ENCODE data around the gene KCNIP2.

KCNIP2 gene

GRCh38 chr10:101829561-101830315 is 13.9 kb downstream of the KCNIP2 start:
- Histone ChIP-seq H4K20me1 (peaks cover 5% of the 10 kb centered on the region; the same call in 1 of the 2 replicates), H3K9me3 (no peaks in the 10 kb centered on the region), H3K27me3 (no peaks in the 10 kb centered on the region), H3K27ac (peak overlapping the region; percentile 50), H3K4me1 (peaks cover 59% of the 10 kb centered on the region), H3K4me2 (peak overlapping the region; percentile 91), H3K36me3 (peaks cover 5% of the 10 kb centered on the region; the same call in 1 of the 2 replicates), H3K9ac (peak overlapping the region; percentile 71), H3K4me3 (peak overlapping the region; percentile 68)
- no peak for TF ChIP-seq Cebpa-rat (IDR thresholded peaks at IDR 0.05)

DNA sequence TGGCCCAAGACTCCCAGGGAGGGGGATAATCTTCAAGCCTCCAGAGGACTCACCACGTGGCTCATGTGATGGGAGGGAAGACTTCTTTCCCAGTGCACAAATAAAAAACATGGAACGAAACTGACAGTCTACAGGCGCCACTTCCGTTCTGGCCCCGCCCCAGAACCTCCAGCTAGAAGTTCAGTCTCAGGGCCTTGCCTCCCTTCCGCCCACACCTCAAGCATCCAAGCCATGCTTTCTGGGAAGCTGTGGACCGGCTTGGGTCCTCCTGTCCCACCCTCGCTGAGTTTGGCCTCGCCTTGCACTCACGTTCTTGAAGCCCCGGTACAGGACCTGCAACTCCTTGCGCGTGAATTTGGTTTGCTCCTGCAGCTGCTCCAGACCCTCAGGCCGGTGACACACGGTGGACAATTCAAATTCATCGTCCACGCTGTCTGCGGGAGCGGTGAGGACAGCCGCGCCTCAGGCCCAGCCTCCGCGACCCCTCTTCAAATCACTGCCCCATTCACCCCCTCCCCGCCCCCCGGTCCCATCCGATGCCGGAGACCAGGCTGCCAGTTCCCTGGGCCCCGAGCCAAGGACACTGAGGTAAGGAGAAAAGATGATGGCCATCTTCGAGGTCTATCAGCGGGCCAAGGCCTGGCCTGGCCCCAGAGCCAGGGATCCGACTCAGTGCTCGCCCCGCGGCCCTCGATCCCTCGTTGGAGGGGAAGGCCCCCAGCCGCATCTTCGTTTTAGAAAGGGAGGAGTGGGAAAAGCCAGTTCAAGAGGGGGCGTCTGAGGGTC is 14.6 kb downstream of the KCNIP2 start:
- Histone ChIP-seq H3K36me3 (peaks cover 5% of the 10 kb centered on the region; the same call in 1 of the 2 replicates), H3K27me3 (no peaks in the 10 kb centered on the region), H3K27ac (no peak overlapping the region), H3K9me3 (no peaks in the 10 kb centered on the region), H3K9ac (0 out of 2 replicates have a peak overlapping the region, but pooled peaks have one; percentile 34), H3K4me3 (peak overlapping the region; percentile 56), H4K20me1 (peaks cover 5% of the 10 kb centered on the region; the same call in 1 of the 2 replicates), H3K4me1 (peaks cover 51% of the 10 kb centered on the region), H3K4me2 (peak overlapping the region; percentile 88)
- no peak for TF ChIP-seq Cebpa-rat (IDR thresholded peaks at IDR 0.05)

GRCh38 chr10:101827919-101828600 is 15.5 kb downstream of the KCNIP2 start:
- Histone ChIP-seq H3K4me1 (peaks cover 47% of the 10 kb centered on the region), H3K9me3 (no peaks in the 10 kb centered on the region), H3K9ac (no peak overlapping the region), H3K4me2 (peak overlapping the region; percentile 88; the same call in 1 of the 2 replicates), H3K36me3 (peaks cover 5% of the 10 kb centered on the region; the same call in 1 of the 2 replicates), H3K27me3 (no peaks in the 10 kb centered on the region), H3K27ac (no peak overlapping the region), H4K20me1 (peaks cover 5% of the 10 kb centered on the region; the same call in 1 of the 2 replicates), H3K4me3 (no peak overlapping the region)
- no peak for TF ChIP-seq Cebpa-rat (IDR thresholded peaks at IDR 0.05)

- TF ChIP-seq Cebpa-rat (IDR thresholded peaks at IDR 0.05): no peak
- no peaks in the 10 kb centered on the region for H3K27me3 ChIP-seq
- H3K4me3 ChIP-seq: no peak overlapping the region
- no peaks in the 10 kb centered on the region for H3K9me3 ChIP-seq
- H3K9ac ChIP-seq: no peak overlapping the region
- peaks cover 5% of the 10 kb centered on the region; the same call in 1 of the 2 replicates for H3K36me3 ChIP-seq
- peaks cover 42% of the 10 kb centered on the region for H3K4me1 ChIP-seq
- no peak overlapping the region for H3K27ac ChIP-seq
- peak overlapping the region; percentile 2; the same call in 1 of the 2 replicates for H3K4me2 ChIP-seq
- peaks cover 5% of the 10 kb centered on the region; the same call in 1 of the 2 replicates for H4K20me1 ChIP-seq
Measured at GRCh38 chr10:101826852-101827434, 16.7 kb downstream of the KCNIP2 start.

DNA sequence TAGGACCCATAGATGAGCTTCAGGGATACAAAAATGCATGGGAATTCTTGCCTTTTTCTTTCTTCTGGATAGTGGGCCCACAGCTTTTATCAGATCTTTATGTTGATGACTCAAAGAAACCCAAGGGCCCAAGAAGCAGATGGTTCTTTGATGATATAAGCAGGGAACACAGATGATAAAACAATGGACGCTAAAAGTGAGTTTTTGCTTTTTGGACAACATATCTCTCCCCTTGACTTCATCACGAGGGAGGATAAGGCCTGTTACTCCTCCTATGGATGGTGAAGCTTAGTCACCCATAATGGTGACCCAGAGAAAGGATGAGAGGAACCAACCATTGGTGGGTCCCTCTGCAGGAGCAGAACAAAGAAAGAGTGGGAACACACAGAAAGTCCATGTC is 18.9 kb downstream of the KCNIP2 start:
- Histone ChIP-seq H3K4me1 (peaks cover 34% of the 10 kb centered on the region), H3K36me3 (peaks cover 5% of the 10 kb centered on the region; the same call in 1 of the 2 replicates), H4K20me1 (0 out of 2 replicates have a peak, but pooled peaks cover under 1% of the 10 kb centered on the region), H3K4me3 (no peak overlapping the region), H3K27ac (no peak overlapping the region), H3K9ac (no peak overlapping the region), H3K27me3 (no peaks in the 10 kb centered on the region), H3K9me3 (no peaks in the 10 kb centered on the region), H3K4me2 (no peak overlapping the region)
- TF ChIP-seq Cebpa-rat (IDR thresholded peaks at IDR 0.05): no peak

- H3K27ac ChIP-seq: peak overlapping the region; percentile 94
- H3K4me2 ChIP-seq: peak overlapping the region; percentile 97
- H3K4me1 ChIP-seq: peaks cover 36% of the 10 kb centered on the region
- no peaks in the 10 kb centered on the region for H3K36me3 ChIP-seq
- peaks cover 41% of the 10 kb centered on the region for H4K20me1 ChIP-seq
- H3K27me3 ChIP-seq: no peaks in the 10 kb centered on the region
- TF ChIP-seq Cebpa-rat (IDR thresholded peaks at IDR 0.05): no peak
- H3K4me3 ChIP-seq: peak overlapping the region; percentile 97
- H3K9ac ChIP-seq: peak overlapping the region; percentile 78
- no peaks in the 10 kb centered on the region for H3K9me3 ChIP-seq
Measured at GRCh38 chr10:101818872-101819633, 24.5 kb downstream of the KCNIP2 start.

DNA sequence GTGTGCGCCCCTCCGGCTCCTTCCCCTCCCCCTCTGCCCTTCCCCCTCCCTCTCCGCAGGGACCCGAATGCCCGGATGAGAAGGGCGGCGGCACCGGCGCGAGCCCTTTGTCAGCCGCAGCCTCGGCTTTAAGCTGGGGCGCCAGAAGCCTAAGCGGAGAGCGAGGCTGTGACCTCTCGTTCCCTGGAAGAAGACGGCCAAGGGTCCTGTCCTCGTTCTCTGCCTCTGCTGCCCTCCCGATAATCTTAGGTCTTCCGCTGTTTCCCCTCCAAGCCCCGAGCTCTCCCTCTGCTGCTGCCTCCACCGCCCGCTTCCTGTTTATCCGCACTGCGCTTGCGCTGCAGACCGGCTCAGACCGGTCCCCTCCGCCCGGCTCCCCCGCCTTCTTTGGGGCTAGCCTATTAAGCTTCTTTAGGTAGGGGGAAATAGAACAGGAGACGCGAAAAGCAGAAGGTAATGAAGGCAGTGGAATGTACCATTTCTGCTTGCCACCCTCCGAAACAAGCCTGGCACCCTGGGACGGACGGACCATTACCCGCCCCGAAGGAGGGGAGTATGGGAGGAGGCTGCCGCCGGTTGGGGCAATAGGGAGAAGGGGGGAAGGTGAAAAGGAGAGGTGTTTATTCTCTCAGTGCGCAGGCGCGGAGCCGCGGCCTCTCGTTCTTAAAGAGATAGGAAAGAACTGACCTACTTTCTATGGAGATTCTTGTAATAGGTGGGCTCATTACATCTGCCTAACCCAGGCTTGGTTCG is 25.3 kb downstream of the KCNIP2 start, which contains the start of gene OGA:
OGA (minus strand) TSS at position 326 of the 753 bp plus-strand sequence. CDS start 422 bp downstream, outside the sequence.
- peaks cover 39% of the 10 kb centered on the region for H3K4me1 ChIP-seq
- H3K36me3 ChIP-seq: peaks cover 2% of the 10 kb centered on the region; the same call in 1 of the 2 replicates
- H3K9me3 ChIP-seq: no peaks in the 10 kb centered on the region
- peaks cover 49% of the 10 kb centered on the region for H4K20me1 ChIP-seq
- H3K4me3 ChIP-seq: peak within 1 kb of the TSS; percentile 97
- H3K27ac ChIP-seq: peak within 1 kb of the TSS; percentile 94
- TF ChIP-seq Cebpa-rat (IDR thresholded peaks at IDR 0.05): no peak
- peak within 1 kb of the TSS; percentile 97 for H3K4me2 ChIP-seq
- H3K27me3 ChIP-seq: no peaks in the 10 kb centered on the region
- peak within 1 kb of the TSS; percentile 94 for H3K9ac ChIP-seq
